IPS-18c (cell line): ENCODE measurements around the gene BMF.

Source experiments
- H3K4me3 ChIP-seq: 2 replicates; pipeline ENCODE4 v1.7.0; 2013; ENCODE audit warnings: low read depth, mild to moderate bottlenecking, low read length, moderate library complexity; ENCODE audit not compliant: insufficient read depth
- H3K9me3 ChIP-seq: one replicate; pipeline ENCODE4 v1.6.1; 2013; ENCODE audit warnings: mild to moderate bottlenecking, low read length, moderate library complexity; ENCODE audit not compliant: control insufficient read depth, insufficient read depth

BMF gene

GRCh38 chr15:40096094-40096891 lies 12.4 kb downstream of the BMF start:
- no peaks in the 10 kb centered on the region for H3K9me3 ChIP-seq
- H3K4me3 ChIP-seq, result no peak overlapping the region

GRCh38 chr15:40095371-40096093 lies 13.1 kb downstream of the BMF start:
- no peak overlapping the region for H3K4me3 ChIP-seq

DNA sequence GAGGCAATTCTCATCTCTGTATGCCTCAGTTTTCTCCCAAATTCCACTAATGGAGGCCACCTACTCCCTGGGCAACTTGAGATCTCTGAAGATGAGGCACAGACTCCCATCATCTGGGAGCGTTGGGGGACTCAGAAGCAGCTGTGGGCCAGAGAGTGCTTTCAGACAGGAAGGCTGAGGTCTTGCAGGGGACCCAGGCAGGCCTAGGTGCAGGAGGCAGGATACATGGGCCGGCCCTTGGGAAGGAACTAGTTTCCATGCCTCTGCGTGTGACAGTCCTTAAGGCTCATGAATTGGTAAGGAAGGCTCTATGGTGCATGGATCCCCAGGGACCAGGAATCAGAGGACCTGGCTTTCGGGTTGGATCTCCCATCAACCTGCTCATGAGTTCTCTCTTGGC lies 14.5 kb downstream of the BMF start:
- Histone ChIP-seq H3K9me3 (no peaks in the 10 kb centered on the region), H3K4me3 (no peak overlapping the region)

More at GRCh38 chr15:40095371-40096093, 13.1 kb downstream of the BMF start:
- no peaks in the 10 kb centered on the region for H3K9me3 ChIP-seq

DNA sequence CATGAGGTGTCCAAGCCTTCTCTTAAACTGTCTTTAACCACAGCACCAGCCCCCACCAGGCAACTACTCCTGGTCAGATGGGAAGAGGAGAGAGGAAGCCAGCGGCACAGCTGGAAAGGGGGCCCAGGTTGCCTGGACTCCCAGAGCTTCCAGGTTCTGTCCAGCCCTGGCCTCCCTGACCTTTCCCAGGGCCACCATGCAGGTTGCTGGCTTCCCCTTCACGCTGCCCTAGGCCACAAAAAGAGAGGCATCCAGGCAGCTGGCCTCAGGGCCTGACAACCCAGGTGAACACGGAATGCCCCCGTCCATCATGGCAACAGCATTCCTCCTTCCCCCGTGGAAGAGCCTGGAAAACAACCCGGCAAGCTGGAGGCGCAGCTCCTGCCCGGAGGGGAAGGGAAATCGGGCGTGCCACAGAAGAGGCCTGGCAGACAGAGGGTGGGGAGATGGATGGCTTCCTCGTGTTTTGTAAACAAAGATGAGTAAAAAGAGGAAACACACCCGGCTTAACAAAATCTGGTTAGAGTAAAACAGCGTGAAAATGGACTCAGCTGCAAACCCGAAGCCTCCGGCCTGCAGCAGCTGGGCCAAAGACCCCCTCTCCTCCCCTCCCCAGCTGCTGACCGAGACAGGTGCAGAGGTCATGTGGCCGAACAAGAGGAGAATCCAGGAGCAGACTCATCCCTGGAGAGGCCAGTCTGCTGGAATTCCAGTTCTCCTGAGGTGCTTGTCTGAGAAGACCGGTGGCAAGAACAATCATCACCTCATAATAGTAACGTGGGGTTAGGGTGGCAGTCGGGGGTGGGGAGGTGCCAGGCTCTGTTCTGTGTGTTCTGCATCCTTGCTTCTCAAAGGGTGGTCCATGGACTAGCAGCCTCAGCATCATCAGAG lies 15.5 kb downstream of the BMF start:
- H3K4me3 ChIP-seq, result no peak overlapping the region

GRCh38 chr15:40092256-40092978 lies 16.3 kb downstream of the BMF start:
- no peak overlapping the region for H3K4me3 ChIP-seq
- no peaks in the 10 kb centered on the region for H3K9me3 ChIP-seq

More for the DNA sequence above, 15.5 kb downstream of the BMF start:
- no peaks in the 10 kb centered on the region for H3K9me3 ChIP-seq

DNA sequence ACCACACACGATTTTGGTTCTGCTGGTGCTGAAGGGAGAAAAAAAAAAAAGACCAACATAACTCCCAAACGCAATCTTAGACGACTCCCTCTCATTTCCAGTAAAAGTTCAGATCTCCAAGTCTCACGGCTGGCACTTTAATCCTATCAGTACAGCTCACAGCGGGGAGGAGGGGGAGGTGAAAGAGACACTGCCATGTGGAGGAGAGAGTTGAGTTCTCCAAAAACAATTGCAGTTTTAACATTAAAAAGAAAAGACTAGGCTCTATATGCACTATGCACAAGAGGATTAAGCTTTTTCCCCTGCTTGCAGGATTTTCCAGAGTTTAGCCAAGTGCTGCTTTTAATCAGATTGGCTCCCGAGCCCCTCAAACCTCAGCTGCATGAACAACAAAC lies 16.8 kb downstream of the BMF start:
- H3K4me3 ChIP-seq, result no peak overlapping the region
- no peaks in the 10 kb centered on the region for H3K9me3 ChIP-seq

GRCh38 chr15:40090774-40091455 lies 17.8 kb downstream of the BMF start:
- Histone ChIP-seq H3K9me3 (no peaks in the 10 kb centered on the region), H3K4me3 (no peak overlapping the region)

GRCh38 chr15:40088929-40089755 lies 19.5 kb downstream of the BMF start:
- no peak overlapping the region for H3K4me3 ChIP-seq
- no peaks in the 10 kb centered on the region for H3K9me3 ChIP-seq

DNA sequence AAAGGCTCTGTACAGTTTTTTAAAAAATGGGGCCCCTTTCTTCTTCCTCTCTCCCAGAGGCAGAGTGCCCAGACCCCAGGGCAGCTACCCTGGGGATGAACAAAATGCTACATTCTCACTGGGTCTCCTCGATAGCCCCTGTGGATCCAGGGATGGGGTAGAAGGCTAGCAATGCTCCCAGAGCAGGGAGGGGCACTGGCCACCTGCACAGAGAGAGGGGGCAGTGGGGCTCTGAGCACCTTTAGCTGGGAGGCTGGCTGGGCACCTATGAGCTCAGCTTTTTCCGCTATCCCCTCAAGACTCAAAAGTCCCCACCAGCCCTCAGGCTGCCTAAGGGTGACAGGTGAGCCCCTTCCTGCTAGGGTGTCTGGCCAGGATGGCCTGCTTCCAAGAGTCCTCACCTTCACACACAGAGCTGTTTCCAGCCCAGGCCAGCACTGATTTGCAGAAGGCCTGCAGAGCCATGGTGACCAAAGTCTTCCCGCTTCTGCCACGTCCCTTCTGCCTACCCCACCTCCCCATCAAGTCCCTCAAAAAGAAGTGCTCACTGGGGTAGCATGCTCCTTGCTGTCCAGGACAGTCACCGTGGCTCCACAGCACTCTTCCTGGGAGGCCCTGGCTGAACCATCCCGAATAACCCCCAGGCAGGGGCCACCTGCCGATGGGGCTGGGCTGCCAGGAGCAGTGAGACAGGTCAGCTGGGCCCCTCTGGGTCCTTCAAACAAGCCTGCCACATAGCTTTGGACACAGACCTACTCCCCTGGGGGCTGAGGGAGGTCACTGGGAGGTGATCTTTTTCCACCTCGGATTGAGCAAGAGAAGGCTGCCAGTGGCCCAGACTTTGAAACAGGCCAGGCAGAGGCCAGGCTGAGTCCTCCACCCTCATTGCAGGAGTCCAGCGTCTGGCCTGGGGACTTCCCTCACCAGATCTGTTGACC lies 20.4 kb downstream of the BMF start:
- no peak overlapping the region for H3K4me3 ChIP-seq
- H3K9me3 ChIP-seq, result no peaks in the 10 kb centered on the region

- Histone ChIP-seq H3K9me3 (no peaks in the 10 kb centered on the region), H3K4me3 (no peak overlapping the region; the same call in 1 of the 2 replicates)
Measured at GRCh38 chr15:40087068-40087810, 21.4 kb downstream of the BMF start.

- Histone ChIP-seq H3K9me3 (no peaks in the 10 kb centered on the region), H3K4me3 (no peak overlapping the region)
Measured at GRCh38 chr15:40085266-40085665, 23.4 kb downstream of the BMF start.

DNA sequence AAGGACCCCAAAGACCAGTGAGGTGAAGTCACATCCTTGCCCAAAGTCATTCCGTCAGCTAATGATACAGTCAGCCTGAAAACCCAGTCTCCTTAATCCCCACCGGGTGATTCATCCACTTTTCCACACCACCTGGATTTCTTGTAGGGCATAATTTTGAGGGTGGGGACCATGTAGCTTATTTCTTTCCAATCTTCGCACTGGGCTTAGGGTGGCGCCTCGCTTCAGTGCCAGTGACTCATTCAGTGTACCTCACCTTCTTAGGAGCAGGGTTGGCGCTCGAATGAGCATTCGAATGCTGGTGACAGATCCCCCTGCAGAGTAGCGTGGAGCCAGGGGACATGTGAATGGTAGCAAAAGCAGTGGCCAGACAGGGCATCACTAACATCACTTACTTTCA lies 24.0 kb downstream of the BMF start:
- no peaks in the 10 kb centered on the region for H3K9me3 ChIP-seq
- H3K4me3 ChIP-seq, result no peak overlapping the region

DNA sequence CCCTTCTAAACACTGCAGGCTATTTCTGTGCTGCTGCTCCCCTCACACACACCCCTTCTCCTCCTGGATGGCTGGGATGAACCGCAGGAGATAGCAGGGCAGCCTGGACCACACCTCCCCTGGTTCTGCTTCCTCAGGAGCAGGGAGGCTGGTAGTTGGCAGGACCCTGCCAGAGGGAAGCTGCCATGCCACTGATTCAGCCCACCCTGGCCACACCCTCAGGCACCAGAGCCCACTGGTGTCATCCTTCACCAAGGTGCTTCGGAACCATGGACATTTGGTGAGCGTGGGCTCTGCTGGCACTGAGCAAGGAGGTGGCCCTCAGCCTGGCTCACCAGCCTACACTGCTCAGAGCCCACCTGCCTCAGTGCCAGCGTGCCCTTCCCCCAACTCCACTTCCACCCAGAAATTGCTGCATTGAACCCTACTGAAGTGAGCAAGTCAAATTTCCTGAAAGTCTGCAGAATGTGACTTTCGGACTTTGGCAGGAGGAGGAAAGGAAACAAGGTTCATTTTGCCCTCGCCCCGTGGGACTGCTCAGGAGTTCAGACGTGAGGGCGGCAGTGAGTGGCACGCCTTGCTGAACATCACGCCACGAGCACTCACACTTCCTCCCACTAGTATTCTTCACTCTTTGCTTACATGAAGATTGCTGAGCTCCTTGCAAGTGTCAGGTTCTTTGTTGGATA lies 26.3 kb downstream of the BMF start:
- Histone ChIP-seq H3K9me3 (no peaks in the 10 kb centered on the region), H3K4me3 (peak overlapping the region; percentile 16; the same call in 1 of the 2 replicates)
